Measurements from ENCODE around the gene QRSL1. TPM values are rescaled to one million over a fixed set of nuclear protein-coding genes. Genes with fewer than 3 reads are reported as not detected.

Gene QRSL1
- total and polyA plus RNA-seq, 5 donors from 2014 or later, result 8.6 to 15.1 (median 11.3) TPM

GRCh38 chr6:106637717-106638341 lies 8.5 kb downstream of the QRSL1 start:
- Mint-ChIP-seq H3K27ac (peak overlapping the region in 1 of 3 donors; percentile 86), H3K27me3 (no peaks in the 10 kb centered on the region), H3K4me1 (peaks cover 32 to 44% (median 35%) of the 10 kb centered on the region in 4 donors), H3K9me3 (peaks cover 0 to 2% (median 0%) of the 10 kb centered on the region in 7 donors), H3K4me3 (peak overlapping the region in 1 of 4 donors; percentile 11), H3K36me3 (peaks cover 29% of the 10 kb centered on the region)
- DNase-seq, result peak in 1 of 3 donors; percentile 22
- Histone ChIP-seq H3K27ac (ENCODE audit: insufficient read depth, low read length, poor library complexity, severe bottlenecking) (no peak overlapping the region), H3K4me3 (ENCODE audit: low read depth, low read length) (no peak overlapping the region), H3K9me3 (ENCODE audit: control insufficient read depth in 2 of 2, low read length in 2 of 2) (no peaks in the 10 kb centered on the region), H3K4me1 (ENCODE audit: control insufficient read depth, insufficient read depth, low read length, poor library complexity, severe bottlenecking) (peaks cover 3% of the 10 kb centered on the region), H3K27me3 (ENCODE audit: control insufficient read depth, insufficient read depth, low read length) (no peaks in the 10 kb centered on the region), H3K36me3 (ENCODE audit: control insufficient read depth, insufficient read depth, low read length) (peaks cover 17% of the 10 kb centered on the region)
- peak in 1 of 2 donors; percentile 31 for ATAC-seq (ENCODE audit: low read depth in 2 of 2)

GRCh38 chr6:106639812-106640211 lies 10.4 kb downstream of the QRSL1 start:
- Mint-ChIP-seq H3K27me3 (no peaks in the 10 kb centered on the region), H3K4me1 (peaks cover 26 to 37% (median 28%) of the 10 kb centered on the region in 4 donors), H3K4me3 (peak overlapping the region in 1 of 4 donors; percentile 46), H3K36me3 (peaks cover 34% of the 10 kb centered on the region), H3K27ac (no peak overlapping the region), H3K9me3 (peaks cover 0 to 2% (median 0%) of the 10 kb centered on the region in 7 donors)
- H3K27me3 ChIP-seq (ENCODE audit: control insufficient read depth, insufficient read depth, low read length), result no peaks in the 10 kb centered on the region
- no peak overlapping the region for H3K4me3 ChIP-seq (ENCODE audit: low read depth, low read length)
- H3K36me3 ChIP-seq (ENCODE audit: control insufficient read depth, insufficient read depth, low read length), result peaks cover 35% of the 10 kb centered on the region
- no peak overlapping the region for H3K27ac ChIP-seq (ENCODE audit: insufficient read depth, low read length, poor library complexity, severe bottlenecking)
- DNase-seq, result no peak
- no peak for ATAC-seq (ENCODE audit: low read depth in 2 of 2)
- peaks cover 3% of the 10 kb centered on the region for H3K4me1 ChIP-seq (ENCODE audit: control insufficient read depth, insufficient read depth, low read length, poor library complexity, severe bottlenecking)
- no peaks in the 10 kb centered on the region for H3K9me3 ChIP-seq (ENCODE audit: control insufficient read depth in 2 of 2, low read length in 2 of 2)

- Mint-ChIP-seq H3K36me3 (peaks cover 32% of the 10 kb centered on the region), H3K4me1 (peaks cover 16 to 23% (median 19%) of the 10 kb centered on the region in 4 donors), H3K4me3 (no peak overlapping the region), H3K9me3 (peaks cover 0 to 2% (median 0%) of the 10 kb centered on the region in 7 donors), H3K27me3 (no peaks in the 10 kb centered on the region), H3K27ac (no peak overlapping the region)
- H3K9me3 ChIP-seq (ENCODE audit: control insufficient read depth in 2 of 2, low read length in 2 of 2), result no peaks in the 10 kb centered on the region
- H3K4me3 ChIP-seq (ENCODE audit: low read depth, low read length), result no peak overlapping the region
- H3K27ac ChIP-seq (ENCODE audit: insufficient read depth, low read length, poor library complexity, severe bottlenecking), result no peak overlapping the region
- H3K4me1 ChIP-seq (ENCODE audit: control insufficient read depth, insufficient read depth, low read length, poor library complexity, severe bottlenecking), result peaks cover under 1% of the 10 kb centered on the region
- no peak for DNase-seq
- no peak for ATAC-seq (ENCODE audit: low read depth in 2 of 2)
- H3K36me3 ChIP-seq (ENCODE audit: control insufficient read depth, insufficient read depth, low read length), result peaks cover 41% of the 10 kb centered on the region
- H3K27me3 ChIP-seq (ENCODE audit: control insufficient read depth, insufficient read depth, low read length), result no peaks in the 10 kb centered on the region
These were observed 13.1 kb downstream of the QRSL1 start for GRCh38 chr6:106642476-106642875.

GRCh38 chr6:106643061-106643460 lies 13.7 kb downstream of the QRSL1 start:
- H3K27me3 Mint-ChIP-seq, result no peaks in the 10 kb centered on the region
- no peak overlapping the region for H3K27ac Mint-ChIP-seq
- H3K4me3 Mint-ChIP-seq, result no peak overlapping the region
- Histone ChIP-seq H3K27me3 (ENCODE audit: control insufficient read depth, insufficient read depth, low read length) (no peaks in the 10 kb centered on the region), H3K4me1 (ENCODE audit: control insufficient read depth, insufficient read depth, low read length, poor library complexity, severe bottlenecking) (no peaks in the 10 kb centered on the region), H3K36me3 (ENCODE audit: control insufficient read depth, insufficient read depth, low read length) (peaks cover 41% of the 10 kb centered on the region), H3K9me3 (ENCODE audit: control insufficient read depth in 2 of 2, low read length in 2 of 2) (no peaks in the 10 kb centered on the region), H3K4me3 (ENCODE audit: low read depth, low read length) (no peak overlapping the region), H3K27ac (ENCODE audit: insufficient read depth, low read length, poor library complexity, severe bottlenecking) (no peak overlapping the region)
- H3K36me3 Mint-ChIP-seq, result peaks cover 32% of the 10 kb centered on the region
- ATAC-seq (ENCODE audit: low read depth in 2 of 2) (no peak), DNase-seq (no peak)
- peaks cover 0 to 2% (median 0%) of the 10 kb centered on the region in 7 donors for H3K9me3 Mint-ChIP-seq
- H3K4me1 Mint-ChIP-seq, result peaks cover 12 to 19% (median 16%) of the 10 kb centered on the region in 4 donors

- Mint-ChIP-seq H3K4me1 (peaks cover 0 to 6% (median 0%) of the 10 kb centered on the region in 4 donors), H3K36me3 (peaks cover 39% of the 10 kb centered on the region), H3K9me3 (no peaks in the 10 kb centered on the region), H3K4me3 (no peak overlapping the region), H3K27ac (peak overlapping the region in 1 of 3 donors; percentile 23), H3K27me3 (no peaks in the 10 kb centered on the region)
- H3K36me3 ChIP-seq (ENCODE audit: control insufficient read depth, insufficient read depth, low read length), result peaks cover 54% of the 10 kb centered on the region
- DNase-seq, result no peak
- no peak for ATAC-seq (ENCODE audit: low read depth in 2 of 2)
- no peak overlapping the region for H3K4me3 ChIP-seq (ENCODE audit: low read depth, low read length)
- no peak overlapping the region for H3K27ac ChIP-seq (ENCODE audit: insufficient read depth, low read length, poor library complexity, severe bottlenecking)
- H3K27me3 ChIP-seq (ENCODE audit: control insufficient read depth, insufficient read depth, low read length), result no peaks in the 10 kb centered on the region
- no peaks in the 10 kb centered on the region for H3K4me1 ChIP-seq (ENCODE audit: control insufficient read depth, insufficient read depth, low read length, poor library complexity, severe bottlenecking)
- no peaks in the 10 kb centered on the region for H3K9me3 ChIP-seq (ENCODE audit: control insufficient read depth in 2 of 2, low read length in 2 of 2)
These were observed 19.4 kb downstream of the QRSL1 start for GRCh38 chr6:106648651-106649308.

GRCh38 chr6:106658469-106658868 lies 29.1 kb downstream of the QRSL1 start:
- Mint-ChIP-seq H3K4me3 (no peak overlapping the region), H3K27me3 (no peaks in the 10 kb centered on the region), H3K9me3 (peaks cover 0 to 15% (median 6%) of the 10 kb centered on the region in 7 donors), H3K36me3 (peaks cover 65% of the 10 kb centered on the region), H3K4me1 (peaks cover 0 to 6% (median 0%) of the 10 kb centered on the region in 4 donors), H3K27ac (no peak overlapping the region)
- H3K4me1 ChIP-seq (ENCODE audit: control insufficient read depth, insufficient read depth, low read length, poor library complexity, severe bottlenecking), result no peaks in the 10 kb centered on the region
- H3K27ac ChIP-seq (ENCODE audit: insufficient read depth, low read length, poor library complexity, severe bottlenecking), result no peak overlapping the region
- peaks cover 3 to 11% of the 10 kb centered on the region in 2 experiments for H3K9me3 ChIP-seq (ENCODE audit: control insufficient read depth in 2 of 2, low read length in 2 of 2)
- no peaks in the 10 kb centered on the region for H3K27me3 ChIP-seq (ENCODE audit: control insufficient read depth, insufficient read depth, low read length)
- H3K36me3 ChIP-seq (ENCODE audit: control insufficient read depth, insufficient read depth, low read length), result peaks cover 51% of the 10 kb centered on the region
- DNase-seq (no peak), ATAC-seq (ENCODE audit: low read depth in 2 of 2) (no peak)
- no peak overlapping the region for H3K4me3 ChIP-seq (ENCODE audit: low read depth, low read length)

- Histone ChIP-seq H3K9me3 (ENCODE audit: control insufficient read depth in 2 of 2, low read length in 2 of 2) (peaks cover 3 to 11% of the 10 kb centered on the region in 2 experiments), H3K4me3 (ENCODE audit: low read depth, low read length) (no peak overlapping the region), H3K27ac (ENCODE audit: insufficient read depth, low read length, poor library complexity, severe bottlenecking) (no peak overlapping the region), H3K36me3 (ENCODE audit: control insufficient read depth, insufficient read depth, low read length) (peaks cover 46% of the 10 kb centered on the region), H3K4me1 (ENCODE audit: control insufficient read depth, insufficient read depth, low read length, poor library complexity, severe bottlenecking) (no peaks in the 10 kb centered on the region), H3K27me3 (ENCODE audit: control insufficient read depth, insufficient read depth, low read length) (no peaks in the 10 kb centered on the region)
- DNase-seq (no peak), ATAC-seq (ENCODE audit: low read depth in 2 of 2) (no peak)
- Mint-ChIP-seq H3K27ac (peak overlapping the region in 1 of 3 donors; percentile 60), H3K4me1 (peaks cover 2 to 7% (median 6%) of the 10 kb centered on the region in 4 donors), H3K4me3 (peak overlapping the region in 1 of 4 donors; percentile 79), H3K36me3 (peaks cover 71% of the 10 kb centered on the region), H3K27me3 (no peaks in the 10 kb centered on the region), H3K9me3 (peaks cover 2 to 15% (median 6%) of the 10 kb centered on the region in 7 donors)
These were observed 30.5 kb downstream of the QRSL1 start for GRCh38 chr6:106659859-106660258.

All from CD4-positive, CD25-positive, alpha-beta regulatory T cell (primary cell).